HepG2 (cell line): ENCODE results near the gene OR1J1. TPM values are rescaled to one million over a fixed set of nuclear protein-coding genes. Genes with fewer than 3 reads are reported as not detected.
A peak's percentile ranks its signal among the peaks of the same experiment; 100 is the strongest.

ENCODE experiments used
- ARNTL ChIP-seq: sonication (generic); formaldehyde crosslinking; IDR thresholded peaks from 2 replicates; pipeline ENCODE4 v1.4.0; 2020; ENCODE audit warnings: mild to moderate bottlenecking, missing genetic modification reagents
- CERS6 ChIP-seq: sonication (generic); formaldehyde crosslinking; IDR thresholded peaks from 2 replicates; pipeline ENCODE4 v1.5.0; 2020; ENCODE audit warnings: missing genetic modification reagents
- EP300 ChIP-seq, 3 experiments: sonication (generic) in 1 of 3; formaldehyde crosslinking in 1 of 3; IDR thresholded peaks; 2 replicates each; pipeline versions ENCODE4 v1.5.1 to v1.6.1; 2011 to 2020; ENCODE audit warnings: low read depth in 2 of 3, low read length in 2 of 3, borderline replicate concordance in 1 of 3, improper control_type of control experiment in 1 of 3, mild to moderate bottlenecking in 1 of 3, missing genetic modification reagents in 1 of 3, moderate library complexity in 1 of 3
- ISL2 ChIP-seq: sonication (generic); formaldehyde crosslinking; IDR thresholded peaks from 2 replicates; pipeline ENCODE4 v1.5.0; 2020; ENCODE audit warnings: missing genetic modification reagents
- KIAA2018 ChIP-seq: sonication (generic); formaldehyde crosslinking; IDR thresholded peaks from 2 replicates; pipeline ENCODE4 v1.5.0; 2020; ENCODE audit warnings: mild to moderate bottlenecking, missing genetic modification reagents, borderline replicate concordance
- NONO ChIP-seq, 2 experiments: fragments of 450-650 bp in 1 of 2; sonication (generic) in 1 of 2; formaldehyde crosslinking in 1 of 2; IDR thresholded peaks in 1 of 2; conservative IDR thresholded peaks in 1 of 2; 2 replicates each; pipeline versions ENCODE4 v1.6.1 to v1.8.0; 2017 to 2022; ENCODE audit warnings: mild to moderate bottlenecking in 1 of 2, missing genetic modification reagents in 1 of 2, moderate library complexity in 1 of 2
- RAD21 ChIP-seq: fragments of 450-650 bp; formaldehyde crosslinking; IDR thresholded peaks from 2 replicates; pipeline ENCODE4 v1.5.0; 2020; ENCODE audit warnings: mild to moderate bottlenecking
- SALL1 ChIP-seq: sonication (generic); formaldehyde crosslinking; IDR thresholded peaks from 2 replicates; pipeline ENCODE4 v1.8.0; 2022; ENCODE audit warnings: mild to moderate bottlenecking, missing genetic modification reagents
- ZGPAT ChIP-seq: IDR thresholded peaks from 2 replicates; pipeline ENCODE4 v1.6.1; 2016; ENCODE audit warnings: mild to moderate bottlenecking
- ZNF138 ChIP-seq: sonication (generic); formaldehyde crosslinking; IDR thresholded peaks from 2 replicates; pipeline ENCODE4 v1.5.0; 2020; ENCODE audit warnings: mild to moderate bottlenecking, low read depth, missing genetic modification reagents
- ZNF574 ChIP-seq: sonication (generic); formaldehyde crosslinking; IDR thresholded peaks from 2 replicates; pipeline ENCODE4 v1.4.0; 2020; ENCODE audit warnings: missing genetic modification reagents
- polyA plus RNA-seq, 8 experiments: library from polyadenylated mRNA; depleted of rRNA in 3 of 8; stranded (reverse) in 7 of 8; unstranded in 1 of 8; fragments of >200 nt; fragmentation: Illumina TruSeq in 4 of 8; extraction: Trizol in 4 of 8; gene quantifications; 2 replicates each; pipeline versions ENCODE4 v1.2.1 to v1.2.3, GENCODE V29; 2011 to 2016; ENCODE audit warnings: low read depth in 4 of 8, missing spikeins in 1 of 8, mixed read lengths in 1 of 8; ENCODE audit not compliant: insufficient read depth in 1 of 8
- total RNA-seq, 5 experiments: library from RNA; depleted of rRNA; stranded (reverse); fragments of >200 nt; fragmentation: Illumina TruSeq; extraction: Trizol; gene quantifications; 2 replicates each; pipeline ENCODE4 v1.2.3, GENCODE V29; 2016; ENCODE audit warnings: low read depth in 1 of 5

OR1J1 gene
- total and polyA plus RNA-seq, 2 of the 13 experiments (the other 11 are each of a cell fraction or from before 2014, with no cell fraction given), result not detected

- peak; percentile 6; the same call in 1 of the 2 replicates for TF ChIP-seq ZGPAT (CRISPR knock-in tag)
- no peak for TF ChIP-seq KIAA2018 (CRISPR knock-in tag)
- no peak for TF ChIP-seq EP300 (IDR thresholded peaks at IDR 0.05; ENCODE audit: low read depth in 2 of 2, low read length in 2 of 2)
- no peak for TF ChIP-seq EP300 (CRISPR knock-in tag; IDR thresholded peaks at IDR 0.05; ENCODE audit: borderline replicate concordance)
- no peak for TF ChIP-seq ZNF138 (CRISPR knock-in tag)
- peak; percentile 47 for TF ChIP-seq SALL1 (CRISPR knock-in tag)
- TF ChIP-seq NONO (IDR thresholded peaks at IDR 0.05), result no peak
- TF ChIP-seq NONO (CRISPR knock-in tag; conservative IDR thresholded peaks at IDR 0.05), result peak; percentile 32; the same call in 1 of the 2 replicates
- TF ChIP-seq CERS6 (CRISPR knock-in tag), result no peak
- TF ChIP-seq ISL2 (CRISPR knock-in tag), result 0 out of 2 replicates have a peak, but pooled peaks have one; percentile 21
- no peak for TF ChIP-seq ARNTL (CRISPR knock-in tag)
- TF ChIP-seq ZNF574 (CRISPR knock-in tag), result peak; percentile 99
- peak; percentile 45 for TF ChIP-seq RAD21 (CRISPR knock-in tag)
Observed at GRCh38 chr9:122463828-122464632, 13.7 kb downstream of the OR1J1 start (continued).
